ENCODE results near the gene ERVMER34-1.

Gene ERVMER34-1

GRCh38 chr4:52750819-52751486 is at the start of gene ERVMER34-1:
Gene ERVMER34-1 (minus strand): TSS chr4:52751425. CDS start chr4:52745520, 5,905 bp downstream.
- no peak for DNase-seq

GRCh38 chr4:52799813-52800212 is 48.6 kb upstream of the ERVMER34-1 start:
- DNase-seq: no peak

- DNase-seq: no peak
Observed at GRCh38 chr4:52795533-52795932, 44.3 kb upstream of the ERVMER34-1 start.

- DNase-seq: no peak
Observed at GRCh38 chr4:52791936-52792335, 40.7 kb upstream of the ERVMER34-1 start.

- DNase-seq: no peak
Observed at GRCh38 chr4:52789774-52790173, 38.5 kb upstream of the ERVMER34-1 start.

- no peak for DNase-seq
Observed at GRCh38 chr4:52788806-52789205, 37.6 kb upstream of the ERVMER34-1 start.

- no peak for DNase-seq
Observed at GRCh38 chr4:52783069-52783468, 31.8 kb upstream of the ERVMER34-1 start.

GRCh38 chr4:52780617-52781354 is 29.6 kb upstream of the ERVMER34-1 start:
- no peak for DNase-seq

- no peak for DNase-seq
Observed at GRCh38 chr4:52780206-52780605, 29.0 kb upstream of the ERVMER34-1 start.

- no peak for DNase-seq
Observed at GRCh38 chr4:52760256-52760655, 9.0 kb upstream of the ERVMER34-1 start.

GRCh38 chr4:52755426-52755825 is 4.2 kb upstream of the ERVMER34-1 start:
- no peak for DNase-seq

- no peak for DNase-seq
Observed at GRCh38 chr4:52752936-52753335, 1.7 kb upstream of the ERVMER34-1 start.

GRCh38 chr4:52751487-52751911 is 274 bp upstream of the ERVMER34-1 start:
- no peak for DNase-seq

- no peak for DNase-seq
Observed at GRCh38 chr4:52750213-52750612, 1.0 kb downstream of the ERVMER34-1 start.

GRCh38 chr4:52748432-52748831 is 2.8 kb downstream of the ERVMER34-1 start:
- DNase-seq: no peak

- no peak for DNase-seq
Observed at GRCh38 chr4:52744588-52744987, 6.6 kb downstream of the ERVMER34-1 start.

GRCh38 chr4:52743444-52744019 is 7.7 kb downstream of the ERVMER34-1 start:
- no peak for DNase-seq

- no peak for DNase-seq
Observed at GRCh38 chr4:52729586-52729985, 21.6 kb downstream of the ERVMER34-1 start.

GRCh38 chr4:52728691-52729240 is 22.5 kb downstream of the ERVMER34-1 start:
- DNase-seq: no peak

GRCh38 chr4:52726826-52727580 is 24.2 kb downstream of the ERVMER34-1 start:
- no peak for DNase-seq

GRCh38 chr4:52721968-52722815 is 29.0 kb downstream of the ERVMER34-1 start:
- peak; percentile 96 for DNase-seq

- no peak for DNase-seq
Observed at GRCh38 chr4:52718123-52718522, 33.1 kb downstream of the ERVMER34-1 start.

Data from inflammatory macrophage treated with lipopolysaccharide for 4 hours (primary cell).